ENCODE measurements around the gene SND1.

SND1 gene

DNA sequence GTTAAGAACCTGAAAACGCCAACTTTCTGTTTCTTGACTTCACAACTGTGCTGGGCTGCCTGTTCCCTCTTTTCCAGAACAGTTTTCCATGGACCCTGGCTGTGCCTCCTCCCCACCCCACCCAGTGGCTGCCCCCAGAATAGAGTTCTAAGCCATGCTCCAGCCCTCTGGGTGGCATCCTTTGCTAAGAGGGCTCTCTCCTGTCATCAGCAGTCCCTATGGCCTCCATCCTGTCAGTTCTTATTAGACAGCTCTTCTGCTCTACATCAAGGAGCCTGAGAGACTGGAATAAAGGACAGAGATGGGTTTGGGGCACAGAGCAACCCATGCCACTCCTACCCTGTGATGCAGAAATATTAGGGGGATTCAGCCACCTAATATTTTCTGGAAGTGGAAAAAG is 393.2 kb downstream of the SND1 start:
- Mint-ChIP-seq H3K36me3 (peaks cover 24% of the 10 kb centered on the region), H3K4me3 (no peak overlapping the region), H3K27ac (no peak overlapping the region), H3K9me3 (no peaks in the 10 kb centered on the region), H3K4me1 (peaks cover 36% of the 10 kb centered on the region)
- DNase-seq (ENCODE audit: low spot score in 2 of 2) = no peak
- ATAC-seq = no peak

DNA sequence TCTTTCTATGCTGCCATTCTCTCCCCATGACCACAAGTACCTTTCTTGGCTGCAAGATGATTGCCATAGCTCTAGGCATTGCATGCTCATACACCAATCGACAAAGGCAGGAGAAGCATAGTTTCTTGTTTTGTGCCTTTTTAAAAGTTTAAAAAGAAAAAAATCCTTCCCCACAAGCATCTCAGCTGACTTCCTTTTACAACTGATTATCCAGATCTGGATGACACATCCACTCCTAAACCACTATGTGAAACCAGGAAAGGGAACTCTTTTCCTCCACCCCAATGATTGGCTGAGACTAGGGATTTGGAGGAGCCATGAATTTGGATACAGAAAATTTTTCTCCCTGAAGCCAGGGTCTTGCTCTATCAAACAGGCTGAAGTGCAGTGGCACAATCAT is 393.8 kb downstream of the SND1 start:
- ATAC-seq (no peak), DNase-seq (ENCODE audit: low spot score in 2 of 2) (no peak)
- Mint-ChIP-seq H3K27ac (no peak overlapping the region), H3K9me3 (no peaks in the 10 kb centered on the region), H3K4me3 (no peak overlapping the region), H3K36me3 (peaks cover 21% of the 10 kb centered on the region), H3K4me1 (peaks cover 39% of the 10 kb centered on the region)

DNA sequence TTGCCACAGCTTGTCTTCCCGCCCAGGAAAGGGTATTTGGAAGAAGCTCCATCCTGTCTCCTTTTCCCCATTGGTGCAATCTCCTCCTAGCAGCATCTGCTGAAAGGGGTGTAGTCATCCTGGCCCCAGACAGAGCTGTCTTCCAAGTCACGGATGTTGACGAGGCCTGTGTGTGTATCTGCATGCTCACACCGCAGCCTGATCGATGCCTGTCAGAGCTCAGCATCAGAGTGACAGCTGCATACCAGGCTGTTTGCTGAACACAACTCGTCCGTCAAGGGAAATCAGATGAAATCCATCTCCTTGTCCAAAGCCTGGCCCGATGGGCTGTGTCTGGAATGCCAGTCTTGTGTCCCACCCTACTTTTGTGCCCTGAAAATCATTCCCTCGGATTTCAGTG is 400.4 kb downstream of the SND1 start:
- H3K4me3 Mint-ChIP-seq = no peak overlapping the region
- no peak overlapping the region for H3K27ac Mint-ChIP-seq
- peaks cover 43% of the 10 kb centered on the region for H3K4me1 Mint-ChIP-seq
- no peaks in the 10 kb centered on the region for H3K9me3 Mint-ChIP-seq
- H3K36me3 Mint-ChIP-seq = peaks cover 5% of the 10 kb centered on the region
- DNase-seq (ENCODE audit: low spot score in 2 of 2) (no peak), ATAC-seq (no peak)

DNA sequence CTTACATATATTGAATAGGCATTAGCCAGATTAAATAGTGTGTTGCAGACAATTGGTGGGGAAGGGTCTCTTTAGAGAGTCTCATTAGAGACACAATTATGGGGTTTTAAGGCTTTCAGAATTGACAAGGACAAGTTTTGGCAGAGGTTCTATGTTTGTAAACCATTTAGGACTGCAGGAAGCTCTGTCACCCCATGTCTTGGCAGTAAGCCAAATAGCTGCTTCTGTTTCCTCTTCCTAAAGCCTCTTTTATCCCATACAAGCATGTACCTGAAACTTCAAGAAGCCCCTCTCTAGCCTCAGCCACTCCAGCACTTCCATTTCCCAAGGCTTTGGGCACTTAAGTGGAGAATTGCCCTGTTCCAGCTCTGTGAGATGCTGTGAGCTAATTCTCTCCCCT is 401.0 kb downstream of the SND1 start:
- no peak for DNase-seq (ENCODE audit: low spot score in 2 of 2)
- no peaks in the 10 kb centered on the region for H3K9me3 Mint-ChIP-seq
- H3K36me3 Mint-ChIP-seq = peaks cover 5% of the 10 kb centered on the region
- H3K4me1 Mint-ChIP-seq = peaks cover 50% of the 10 kb centered on the region
- no peak overlapping the region for H3K4me3 Mint-ChIP-seq
- ATAC-seq = no peak
- H3K27ac Mint-ChIP-seq = no peak overlapping the region

DNA sequence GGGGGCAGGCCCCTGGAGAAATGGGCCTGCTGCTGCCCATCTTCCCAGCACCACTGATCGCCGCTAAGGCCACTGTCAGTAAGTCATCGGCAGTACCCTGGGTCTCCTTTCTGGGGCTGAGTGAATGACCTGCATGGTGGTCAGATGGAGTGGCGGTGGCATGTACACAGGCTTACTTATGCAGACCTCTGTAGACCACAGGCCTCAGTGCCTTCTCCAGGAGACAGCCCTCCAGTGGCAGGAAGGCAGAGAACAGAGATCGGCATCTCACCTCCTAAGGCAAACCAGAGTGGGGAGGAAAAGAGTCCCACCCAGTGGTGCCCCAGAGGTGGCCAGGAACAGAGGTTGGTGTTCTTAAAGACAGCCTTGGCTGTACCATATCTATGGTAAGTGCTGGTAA is 402.0 kb downstream of the SND1 start:
- no peak overlapping the region for H3K27ac Mint-ChIP-seq
- H3K4me1 Mint-ChIP-seq = peaks cover 57% of the 10 kb centered on the region
- H3K9me3 Mint-ChIP-seq = no peaks in the 10 kb centered on the region
- ATAC-seq (no peak), DNase-seq (ENCODE audit: low spot score in 2 of 2) (no peak)
- H3K36me3 Mint-ChIP-seq = no peaks in the 10 kb centered on the region
- H3K4me3 Mint-ChIP-seq = no peak overlapping the region

DNA sequence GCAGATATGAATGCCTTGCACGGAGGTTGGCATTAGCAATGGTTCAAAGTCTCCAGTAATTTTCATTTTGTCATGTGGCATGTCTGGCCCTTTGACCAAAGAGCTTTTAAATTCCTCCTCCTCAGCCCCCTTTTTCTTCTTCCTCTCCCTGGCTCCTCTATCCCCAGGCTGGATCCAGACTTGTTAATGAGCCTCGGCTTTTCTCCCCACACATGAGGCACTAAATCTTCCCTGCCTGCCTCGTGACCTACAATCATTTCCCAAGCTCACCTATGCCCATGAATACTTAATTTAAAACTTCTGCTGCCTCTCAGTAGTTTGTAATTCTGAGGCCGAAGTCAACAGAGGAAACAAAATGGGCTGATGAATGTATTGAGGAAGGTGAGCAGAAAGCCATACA is 402.5 kb downstream of the SND1 start:
- H3K9me3 Mint-ChIP-seq = no peaks in the 10 kb centered on the region

DNA sequence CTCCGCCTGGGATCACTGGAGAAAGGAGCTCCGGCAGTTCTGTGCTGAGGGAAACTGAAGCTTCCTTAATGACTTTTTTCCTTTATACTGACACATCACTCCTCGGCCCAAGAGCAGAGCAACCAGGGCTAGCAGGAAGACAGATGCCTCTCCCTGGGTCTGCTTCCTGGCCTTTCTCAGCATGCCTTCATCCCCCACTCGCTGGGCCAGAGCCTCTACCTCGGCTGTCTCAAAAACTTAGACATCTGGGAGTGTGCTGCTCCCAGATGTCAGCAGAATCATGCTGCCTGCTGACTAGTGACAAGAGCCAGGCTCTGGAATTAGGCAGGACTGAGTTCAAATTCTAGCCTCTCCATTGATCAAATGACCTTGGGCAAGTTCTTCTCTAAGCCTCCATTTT is 403.6 kb downstream of the SND1 start:
- no peak for ATAC-seq

More for the DNA sequence above, 402.5 kb downstream of the SND1 start:
- ATAC-seq (no peak), DNase-seq (ENCODE audit: low spot score in 2 of 2) (no peak)
- Mint-ChIP-seq H3K27ac (no peak overlapping the region), H3K4me1 (peaks cover 57% of the 10 kb centered on the region), H3K4me3 (no peak overlapping the region), H3K36me3 (peaks cover under 1% of the 10 kb centered on the region)

DNA sequence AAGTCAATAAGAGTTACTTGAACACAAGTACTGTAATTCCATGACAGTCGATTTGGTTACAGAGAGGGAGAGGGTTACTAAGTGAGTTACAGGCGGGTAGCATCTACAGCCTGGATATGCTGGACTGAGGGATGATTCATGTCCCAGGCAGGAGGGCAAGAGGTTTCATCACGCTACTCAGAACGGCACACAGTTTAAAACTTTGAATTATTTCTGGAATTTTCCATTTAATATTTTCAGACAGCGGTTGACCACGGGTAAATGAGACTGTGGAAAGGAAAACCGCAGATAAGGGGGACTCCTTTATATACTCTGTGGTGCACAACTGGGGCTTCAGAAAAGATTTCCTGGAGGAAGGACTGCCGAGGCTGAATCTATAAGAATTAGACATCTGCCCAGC is 404.9 kb downstream of the SND1 start:
- Mint-ChIP-seq H3K27ac (no peak overlapping the region), H3K4me1 (peaks cover 43% of the 10 kb centered on the region), H3K4me3 (no peak overlapping the region), H3K9me3 (no peaks in the 10 kb centered on the region), H3K36me3 (peaks cover 15% of the 10 kb centered on the region)
- no peak for DNase-seq (ENCODE audit: low spot score in 2 of 2)
- ATAC-seq = no peak

More for the DNA sequence above, 403.6 kb downstream of the SND1 start:
- no peak for DNase-seq (ENCODE audit: low spot score in 2 of 2)
- no peak overlapping the region for H3K4me3 Mint-ChIP-seq
- no peaks in the 10 kb centered on the region for H3K9me3 Mint-ChIP-seq
- peaks cover 11% of the 10 kb centered on the region for H3K36me3 Mint-ChIP-seq
- peak overlapping the region; percentile 32 for H3K27ac Mint-ChIP-seq
- peaks cover 55% of the 10 kb centered on the region for H3K4me1 Mint-ChIP-seq

DNA sequence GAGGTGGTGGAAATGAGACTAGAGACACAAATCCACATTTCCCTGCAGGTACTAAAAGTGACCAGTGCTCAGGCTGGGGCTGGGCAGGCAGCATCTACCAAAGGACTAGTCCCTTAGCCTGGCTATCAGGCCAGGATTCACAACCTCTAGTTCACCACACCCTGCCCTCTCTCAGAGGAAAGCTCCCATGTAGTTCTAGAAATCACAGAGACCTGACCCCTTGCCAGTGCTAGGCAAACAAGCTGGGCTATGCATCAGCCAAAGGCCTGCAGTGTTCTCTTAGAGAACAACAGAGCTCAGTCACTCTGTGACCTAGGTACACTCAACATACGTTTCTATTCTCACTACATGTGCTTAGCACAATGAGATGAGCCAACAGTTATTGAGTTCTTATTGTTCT is 405.9 kb downstream of the SND1 start:
- peaks cover 35% of the 10 kb centered on the region for H3K4me1 Mint-ChIP-seq
- DNase-seq (ENCODE audit: low spot score in 2 of 2) (no peak), ATAC-seq (peak; percentile 37)
- H3K4me3 Mint-ChIP-seq = no peak overlapping the region
- peaks cover 17% of the 10 kb centered on the region for H3K36me3 Mint-ChIP-seq
- no peak overlapping the region for H3K27ac Mint-ChIP-seq
- no peaks in the 10 kb centered on the region for H3K9me3 Mint-ChIP-seq

DNA sequence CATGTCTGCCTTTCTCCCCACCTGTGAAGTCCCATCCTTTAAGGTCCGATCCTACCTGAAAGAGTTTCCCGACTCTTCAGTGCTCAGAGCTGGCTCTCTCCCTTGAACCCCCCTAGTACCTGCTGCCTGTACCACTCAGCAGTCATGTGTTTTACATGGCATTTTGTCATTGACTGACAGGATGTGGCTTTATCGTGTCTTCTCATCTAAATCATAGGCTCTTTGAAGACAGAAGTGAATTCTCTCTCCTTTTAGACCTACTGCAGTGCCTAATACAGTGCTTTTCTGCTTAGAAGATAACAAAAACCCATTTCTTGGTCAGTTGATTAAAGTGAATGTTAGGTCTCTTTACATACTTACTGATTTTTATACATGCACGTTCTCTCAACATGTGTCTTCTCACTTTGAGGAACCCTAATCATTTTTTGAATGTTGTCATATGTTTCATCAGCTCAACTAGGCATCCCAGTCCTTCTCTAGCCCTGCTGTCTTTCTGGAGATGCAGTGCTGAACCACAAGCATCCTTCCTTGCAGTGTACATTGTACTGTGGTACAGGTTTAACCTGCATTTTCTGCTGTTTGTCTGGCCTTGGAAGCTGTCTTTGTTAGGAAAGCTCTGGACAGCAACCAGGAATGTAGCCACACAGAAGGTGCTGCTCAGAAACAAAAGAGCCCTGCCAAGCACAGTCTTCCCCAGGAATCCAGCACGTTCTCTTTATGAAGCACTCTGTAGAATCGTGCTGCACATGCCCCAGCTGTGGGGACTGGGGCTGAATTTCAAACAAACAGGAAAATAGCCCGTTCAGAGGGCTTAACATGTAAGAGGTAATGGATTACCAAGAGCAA is 407.4 kb downstream of the SND1 start:
- H3K36me3 Mint-ChIP-seq = peaks cover 30% of the 10 kb centered on the region
- no peaks in the 10 kb centered on the region for H3K9me3 Mint-ChIP-seq
- ATAC-seq (peak; percentile 65), DNase-seq (ENCODE audit: low spot score in 2 of 2) (no peak)
- peak overlapping the region; percentile 12 for H3K27ac Mint-ChIP-seq
- H3K4me3 Mint-ChIP-seq = no peak overlapping the region
- H3K4me1 Mint-ChIP-seq = peaks cover 45% of the 10 kb centered on the region

DNA sequence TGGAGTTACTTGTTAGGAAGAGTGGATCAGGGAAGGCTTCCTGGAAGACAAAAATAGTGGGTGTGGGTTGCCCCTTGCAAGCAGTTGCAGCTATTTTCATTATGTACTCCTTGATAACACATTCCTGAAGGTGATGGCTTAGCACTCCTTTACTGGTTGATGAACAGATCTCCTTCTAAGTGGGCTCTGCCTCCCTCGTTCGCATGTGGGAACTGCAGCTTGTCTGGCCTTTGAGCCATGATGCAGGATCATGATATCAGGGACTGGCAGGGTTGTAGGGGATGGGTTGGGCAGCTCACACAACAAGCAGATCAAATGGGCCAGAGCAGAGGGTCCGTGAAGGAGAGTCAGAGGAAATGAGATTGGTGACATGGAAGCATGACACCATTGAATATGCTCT is 408.0 kb downstream of the SND1 start:
- peaks cover 52% of the 10 kb centered on the region for H3K4me1 Mint-ChIP-seq
- no peaks in the 10 kb centered on the region for H3K9me3 Mint-ChIP-seq
- H3K27ac Mint-ChIP-seq = peak overlapping the region; percentile 12
- DNase-seq (ENCODE audit: low spot score in 2 of 2) (no peak), ATAC-seq (no peak)
- peaks cover 35% of the 10 kb centered on the region for H3K36me3 Mint-ChIP-seq
- no peak overlapping the region for H3K4me3 Mint-ChIP-seq

DNA sequence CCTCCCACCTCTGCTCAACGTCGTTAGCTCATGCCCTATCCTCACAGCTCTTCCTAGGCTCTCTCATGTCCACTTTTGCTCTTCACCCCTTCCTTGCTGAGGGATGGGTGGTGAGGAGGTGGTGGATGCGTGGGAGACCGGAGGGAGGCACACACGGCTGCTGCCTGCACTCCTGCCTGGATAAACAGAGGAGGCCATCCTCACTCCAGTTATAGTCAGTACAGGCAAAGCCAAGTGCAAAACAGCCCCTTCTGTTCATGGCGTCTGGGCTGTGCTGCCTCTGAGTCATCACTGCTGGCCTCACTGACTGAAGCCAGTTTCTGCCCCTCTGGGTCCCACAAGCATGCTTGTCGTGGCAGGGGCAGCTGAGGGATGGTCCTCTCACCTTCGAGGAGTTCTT is 411.1 kb downstream of the SND1 start:
- no peak for DNase-seq (ENCODE audit: low spot score in 2 of 2)
- no peak for ATAC-seq
- H3K4me3 Mint-ChIP-seq = no peak overlapping the region
- peaks cover 36% of the 10 kb centered on the region for H3K36me3 Mint-ChIP-seq
- no peaks in the 10 kb centered on the region for H3K9me3 Mint-ChIP-seq
- peaks cover 46% of the 10 kb centered on the region for H3K4me1 Mint-ChIP-seq
- H3K27ac Mint-ChIP-seq = no peak overlapping the region

DNA sequence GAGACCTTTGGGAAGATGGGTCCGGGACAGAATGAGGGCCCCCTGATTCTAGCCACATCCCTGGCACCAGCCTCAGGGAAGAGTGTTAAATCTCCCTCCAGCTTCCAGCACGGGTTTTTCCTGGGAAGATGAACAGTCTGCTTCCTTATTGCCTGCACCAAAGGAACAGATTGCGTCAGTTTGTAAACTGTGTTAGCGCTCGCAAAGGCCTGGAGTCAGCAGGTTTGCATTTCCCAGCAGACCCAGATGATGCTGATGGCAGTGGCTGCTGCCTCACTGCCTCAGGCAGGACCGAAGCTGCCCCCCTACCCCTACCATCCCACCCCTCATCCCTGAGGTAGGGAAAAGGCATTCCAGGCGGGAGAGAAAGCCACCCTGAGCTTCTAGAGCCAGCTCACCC is 413.9 kb downstream of the SND1 start:
- no peak overlapping the region for H3K27ac Mint-ChIP-seq
- H3K4me1 Mint-ChIP-seq = peaks cover 29% of the 10 kb centered on the region
- H3K9me3 Mint-ChIP-seq = no peaks in the 10 kb centered on the region
- H3K36me3 Mint-ChIP-seq = peaks cover 30% of the 10 kb centered on the region
- no peak overlapping the region for H3K4me3 Mint-ChIP-seq
- no peak for ATAC-seq
- DNase-seq (ENCODE audit: low spot score in 2 of 2) = no peak

DNA sequence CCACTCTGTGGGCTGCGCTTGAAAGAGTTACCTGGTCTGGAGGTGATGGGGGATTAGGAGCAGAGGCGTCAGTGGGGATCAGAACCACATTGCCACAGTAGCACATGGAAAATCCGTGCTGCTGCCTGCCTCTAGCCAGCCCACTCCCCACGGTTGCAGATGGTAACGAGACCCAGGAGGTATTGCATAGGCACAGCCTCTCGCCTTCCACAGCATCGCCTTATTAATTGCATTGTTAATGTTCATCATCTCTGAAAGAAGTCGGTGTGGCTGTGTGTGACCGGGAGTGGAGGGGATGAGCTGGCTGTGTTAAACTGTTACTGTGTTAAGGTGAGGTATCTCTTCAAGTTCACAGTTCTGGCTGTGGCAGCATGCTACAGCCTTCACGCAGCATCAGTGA is 414.4 kb downstream of the SND1 start:
- no peak for ATAC-seq
- Mint-ChIP-seq H3K9me3 (no peaks in the 10 kb centered on the region), H3K4me3 (no peak overlapping the region), H3K4me1 (peaks cover 29% of the 10 kb centered on the region), H3K36me3 (peaks cover 34% of the 10 kb centered on the region), H3K27ac (no peak overlapping the region)
- no peak for DNase-seq (ENCODE audit: low spot score in 2 of 2)

DNA sequence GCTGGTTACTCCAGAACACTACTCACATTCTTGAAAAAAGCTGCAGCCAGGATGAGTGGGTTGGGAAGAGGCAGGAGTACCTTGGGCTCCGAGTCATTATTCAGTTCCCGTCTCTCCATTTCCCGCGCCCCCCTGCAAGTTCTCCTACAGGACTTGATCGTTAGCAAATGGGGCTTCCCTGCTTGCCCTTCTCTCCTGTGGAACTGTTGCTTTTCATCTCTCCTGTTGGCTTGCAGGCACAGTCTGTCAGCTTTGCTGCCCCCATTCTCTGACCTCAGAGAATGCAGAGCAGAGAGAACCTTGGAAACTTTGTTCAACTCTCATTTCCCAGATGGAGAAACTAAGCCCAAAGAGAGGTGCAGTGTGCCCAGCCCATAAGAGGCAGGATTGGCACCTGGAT is 414.9 kb downstream of the SND1 start:
- Mint-ChIP-seq H3K4me1 (peaks cover 29% of the 10 kb centered on the region), H3K27ac (no peak overlapping the region), H3K9me3 (no peaks in the 10 kb centered on the region), H3K36me3 (peaks cover 39% of the 10 kb centered on the region), H3K4me3 (no peak overlapping the region)
- no peak for DNase-seq (ENCODE audit: low spot score in 2 of 2)
- no peak for ATAC-seq

DNA sequence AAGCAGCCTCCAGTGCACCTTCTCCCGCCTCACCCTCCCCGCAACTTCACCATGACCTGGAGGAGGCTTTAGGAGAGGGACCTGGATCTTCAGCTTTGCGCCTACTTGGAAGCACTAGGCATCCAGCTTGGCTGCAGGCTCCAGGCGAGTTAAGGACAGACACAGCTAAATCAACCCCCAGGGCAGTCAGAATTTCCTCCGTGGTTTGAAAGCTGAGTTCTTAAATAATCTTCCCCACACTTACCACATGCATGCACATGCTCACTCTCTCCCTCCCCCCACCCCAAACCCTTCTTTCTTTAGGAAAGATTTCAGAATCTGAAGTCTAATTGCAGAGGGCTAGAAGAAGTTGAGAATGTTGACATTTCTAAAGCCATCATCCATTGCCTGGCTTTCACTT is 416.0 kb downstream of the SND1 start:
- peak overlapping the region; percentile 29 for H3K27ac Mint-ChIP-seq
- DNase-seq (ENCODE audit: low spot score in 2 of 2) (no peak), ATAC-seq (no peak)
- no peaks in the 10 kb centered on the region for H3K9me3 Mint-ChIP-seq
- H3K4me1 Mint-ChIP-seq = peaks cover 29% of the 10 kb centered on the region
- H3K4me3 Mint-ChIP-seq = no peak overlapping the region
- H3K36me3 Mint-ChIP-seq = peaks cover 43% of the 10 kb centered on the region
